Renal cortex interstitium (tissue), 11 donors: ENCODE measurements around the gene ABR. TPM values are rescaled to one million over a fixed set of nuclear protein-coding genes. Genes with fewer than 3 reads are reported as not detected.
"Not testable (repeated sequence)": the region's sequence is repeated elsewhere in the genome, so short reads cannot be mapped to it uniquely, and the experiment has no call there.

ENCODE experiments used
- DNase-seq, 11 donors: peaks; one replicate each; pipeline ENCODE4 v3.0.0-alpha.2; 2013; ENCODE audit warnings: low read depth in 9 of 11, low spot score in 4 of 11; ENCODE audit errors: extremely low read depth in 1 of 11
- polyA plus RNA-seq, 3 donors: library from polyadenylated mRNA; unstranded; fragments of 120-200 nt; gene quantifications; one replicate each; pipeline ENCODE4 v1.2.1, GENCODE V29; 2013; ENCODE audit not compliant: insufficient read length in 3 of 3

ABR gene
- polyA plus RNA-seq, 3 donors = 57.1 to 65.6 (median 58.5) TPM

DNA sequence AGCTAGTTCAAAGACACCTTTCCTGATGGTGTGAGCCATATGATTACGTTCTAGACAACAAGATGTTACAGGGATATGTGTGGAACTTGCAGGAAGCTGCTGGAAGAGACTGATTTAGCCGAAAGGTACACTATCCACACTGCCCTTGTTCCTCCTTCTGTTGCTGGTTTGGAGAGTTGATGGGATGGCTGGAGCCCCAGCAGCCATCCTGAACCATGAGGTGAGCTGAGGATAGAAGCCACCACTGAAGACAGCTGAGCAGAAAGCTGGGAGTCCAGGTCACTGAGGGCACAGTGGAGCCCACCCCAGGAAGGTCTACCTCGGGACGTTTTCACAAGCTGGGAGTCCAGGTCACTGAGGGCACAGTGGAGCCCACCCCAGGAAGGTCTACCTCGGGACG lies 51.3 kb downstream of the ABR start:
- not testable (repeated sequence) for DNase-seq

- no peak for DNase-seq
Observed at GRCh38 chr17:1126801-1127550, 52.8 kb downstream of the ABR start.

DNA sequence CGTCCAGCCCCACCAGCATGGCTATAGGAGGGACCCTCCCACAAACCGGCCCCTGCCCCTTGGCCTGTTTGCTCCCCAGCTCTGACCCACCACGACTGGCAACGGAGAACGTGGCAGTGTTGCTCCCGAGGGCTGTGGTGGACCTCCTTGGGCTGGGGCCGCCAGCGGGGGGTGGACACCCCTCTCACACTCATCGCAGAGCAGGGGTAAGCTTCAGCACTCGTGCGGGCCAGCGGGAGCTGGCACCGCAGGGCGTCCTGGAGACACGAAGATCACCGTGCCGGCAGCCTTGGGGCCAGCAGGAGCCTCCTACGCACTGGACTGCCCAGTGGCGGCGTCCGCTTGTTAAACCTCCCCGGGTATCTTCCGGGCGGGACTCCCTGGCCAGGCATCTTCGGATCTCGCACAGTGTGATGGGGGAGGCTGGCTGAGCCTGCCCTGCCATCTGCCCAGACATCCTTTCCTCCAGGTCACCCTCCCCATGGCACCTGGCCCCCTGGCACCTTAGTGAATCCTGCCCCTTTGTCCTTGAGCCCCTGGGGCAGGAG lies 53.5 kb downstream of the ABR start:
- no peak for DNase-seq

DNA sequence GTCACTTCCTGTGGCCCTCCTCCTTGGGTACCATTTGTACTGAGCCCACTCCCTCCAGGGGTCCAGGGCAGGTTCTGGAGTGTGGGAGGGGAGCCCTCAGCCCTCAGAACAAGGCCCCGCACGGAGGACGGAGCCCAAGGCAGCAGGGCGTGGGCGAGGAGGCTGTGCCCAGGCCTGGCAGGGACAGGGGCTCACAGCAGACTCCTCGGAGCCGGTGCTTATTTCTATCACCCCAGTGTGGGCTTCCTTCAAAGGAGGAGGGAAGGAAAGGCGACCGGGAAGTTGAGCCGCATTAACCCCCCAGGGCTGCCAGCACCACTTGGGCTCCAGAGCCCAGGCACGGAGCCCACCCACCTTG lies 54.0 kb downstream of the ABR start:
- DNase-seq = no peak

DNA sequence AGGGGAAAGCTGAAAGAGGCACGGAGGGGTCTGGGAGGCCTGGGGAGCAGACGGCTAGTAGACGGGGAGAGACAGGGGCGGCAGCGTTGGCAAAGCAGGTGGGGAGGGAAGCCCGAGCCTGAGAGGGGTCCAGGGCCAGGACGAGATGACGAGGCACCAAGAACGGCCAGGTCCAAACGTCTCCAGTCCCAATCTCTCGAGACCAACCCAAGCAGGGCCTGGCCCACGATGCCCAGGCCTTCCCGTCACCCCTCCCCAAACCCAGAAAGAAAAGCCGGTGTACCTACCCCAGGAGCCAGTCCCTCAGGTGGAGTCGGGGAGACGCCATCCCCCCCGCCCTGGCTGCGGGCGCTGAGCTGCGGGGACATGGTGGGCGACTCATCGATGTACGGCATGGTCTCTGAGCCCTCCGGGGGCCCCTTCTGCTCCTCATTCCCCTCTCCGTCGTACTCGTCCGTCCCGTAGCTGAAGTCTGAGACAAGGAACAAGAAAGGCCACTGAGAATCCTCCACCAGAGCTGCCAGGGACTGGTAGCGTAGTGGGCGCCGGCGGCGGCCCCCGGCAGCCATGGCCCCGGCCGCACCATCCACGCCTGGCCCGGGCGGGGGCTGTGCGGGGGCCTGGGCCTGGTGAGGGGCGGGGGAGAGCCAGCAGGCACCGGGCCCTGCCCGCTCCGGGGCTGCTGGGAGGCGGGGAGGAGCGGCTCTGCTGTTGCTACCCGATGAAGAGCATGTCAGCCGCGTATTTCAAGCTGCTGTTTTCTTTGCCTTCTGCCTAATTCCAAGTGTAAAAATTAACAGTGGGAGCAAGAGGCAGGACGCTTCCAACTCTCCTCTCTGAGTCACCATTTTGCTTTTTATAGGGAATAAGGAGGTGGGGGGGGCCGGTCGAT lies 54.6 kb downstream of the ABR start:
- no peak for DNase-seq

GRCh38 chr17:1123921-1124715 lies 55.7 kb downstream of the ABR start:
- peak in 1 of 11 donors; percentile 56 for DNase-seq

GRCh38 chr17:1123393-1123831 lies 56.4 kb downstream of the ABR start:
- no peak for DNase-seq

GRCh38 chr17:1122533-1123392 lies 57.0 kb downstream of the ABR start:
- peak in 3 of 11 donors; percentile 55 to 67 (median 63) for DNase-seq

DNA sequence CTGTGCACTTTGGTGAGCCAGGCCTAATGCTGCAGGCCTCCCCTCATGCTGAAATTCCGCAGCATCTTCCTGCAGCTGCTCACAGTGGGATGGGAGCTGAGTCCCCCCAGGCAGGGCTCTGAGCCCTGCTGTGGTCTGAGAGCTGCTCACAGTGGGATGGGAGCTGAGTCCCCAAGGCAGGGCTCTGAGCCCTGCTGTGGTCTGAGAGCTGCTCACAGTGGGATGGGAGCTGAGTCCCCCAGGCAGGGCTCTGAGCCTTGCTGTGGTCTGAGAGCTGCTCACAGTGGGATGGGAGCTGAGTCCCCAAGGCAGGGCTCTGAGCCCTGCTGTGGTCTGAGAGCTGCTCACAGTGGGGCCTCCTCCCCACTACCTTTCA lies 58.4 kb downstream of the ABR start:
- DNase-seq = not testable (repeated sequence)

DNA sequence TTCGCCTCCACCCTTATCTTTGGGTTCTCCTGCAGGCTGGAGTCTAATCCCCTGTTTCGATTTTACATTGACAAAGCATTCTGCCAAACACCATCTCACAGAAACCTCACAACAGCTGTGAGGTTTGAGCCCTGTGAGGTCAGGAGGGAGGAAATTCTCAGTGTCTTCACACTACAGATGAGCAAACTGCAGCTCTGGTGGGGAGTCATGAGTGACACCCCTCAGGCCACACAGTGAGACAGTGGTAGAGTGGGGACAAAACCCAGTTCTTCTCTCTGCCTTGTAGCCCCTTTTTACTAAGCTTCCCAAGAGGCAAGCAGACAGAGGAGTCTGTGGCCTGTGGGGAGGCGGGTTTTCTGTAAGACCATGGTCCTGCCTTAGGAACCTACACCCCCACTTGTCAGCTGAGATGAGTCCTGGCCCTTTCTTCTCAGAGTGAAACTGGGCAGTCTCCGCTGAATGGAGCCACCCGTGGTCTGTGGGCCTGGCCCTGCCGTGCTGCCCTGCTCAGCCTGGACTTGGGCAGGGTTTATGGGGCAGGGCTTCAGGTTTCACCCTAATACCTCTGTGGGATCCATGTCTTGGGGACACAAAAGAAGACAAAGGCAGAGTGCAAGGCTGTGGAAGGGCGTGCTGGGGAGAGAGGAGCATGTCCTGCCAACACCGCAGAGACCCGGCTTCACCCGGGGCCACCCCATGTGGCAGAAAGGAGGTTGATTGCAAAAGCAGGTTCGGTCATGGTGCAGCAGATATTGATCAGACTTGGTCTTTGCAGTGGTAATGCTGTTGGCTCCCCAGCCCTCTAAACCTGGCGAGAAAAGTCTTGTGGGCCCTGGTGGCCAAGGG lies 59.0 kb downstream of the ABR start:
- DNase-seq = no peak

- DNase-seq = no peak
Observed at GRCh38 chr17:1119924-1120323, 59.9 kb downstream of the ABR start.

- DNase-seq = no peak
Observed at GRCh38 chr17:1116602-1117001, 63.2 kb downstream of the ABR start.

DNA sequence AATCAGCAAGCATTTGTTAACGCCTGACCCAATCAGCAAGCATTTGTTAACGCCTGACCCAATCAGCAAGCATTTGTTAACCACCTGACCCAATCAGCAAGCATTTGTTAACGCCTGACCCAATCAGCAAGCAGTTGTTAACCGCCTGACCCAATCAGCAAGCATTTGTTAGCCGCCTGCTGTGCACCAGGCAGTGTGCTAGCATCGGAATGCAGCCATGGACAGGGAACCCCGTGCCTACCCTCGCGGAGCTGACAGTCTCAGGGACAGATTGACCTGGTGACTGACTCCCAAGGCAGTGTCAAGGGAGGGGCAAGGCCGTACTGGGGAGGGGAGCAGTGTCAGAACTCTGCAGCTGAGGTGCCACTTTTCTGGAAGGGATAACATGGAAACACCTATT lies 66.9 kb downstream of the ABR start:
- DNase-seq = no peak

DNA sequence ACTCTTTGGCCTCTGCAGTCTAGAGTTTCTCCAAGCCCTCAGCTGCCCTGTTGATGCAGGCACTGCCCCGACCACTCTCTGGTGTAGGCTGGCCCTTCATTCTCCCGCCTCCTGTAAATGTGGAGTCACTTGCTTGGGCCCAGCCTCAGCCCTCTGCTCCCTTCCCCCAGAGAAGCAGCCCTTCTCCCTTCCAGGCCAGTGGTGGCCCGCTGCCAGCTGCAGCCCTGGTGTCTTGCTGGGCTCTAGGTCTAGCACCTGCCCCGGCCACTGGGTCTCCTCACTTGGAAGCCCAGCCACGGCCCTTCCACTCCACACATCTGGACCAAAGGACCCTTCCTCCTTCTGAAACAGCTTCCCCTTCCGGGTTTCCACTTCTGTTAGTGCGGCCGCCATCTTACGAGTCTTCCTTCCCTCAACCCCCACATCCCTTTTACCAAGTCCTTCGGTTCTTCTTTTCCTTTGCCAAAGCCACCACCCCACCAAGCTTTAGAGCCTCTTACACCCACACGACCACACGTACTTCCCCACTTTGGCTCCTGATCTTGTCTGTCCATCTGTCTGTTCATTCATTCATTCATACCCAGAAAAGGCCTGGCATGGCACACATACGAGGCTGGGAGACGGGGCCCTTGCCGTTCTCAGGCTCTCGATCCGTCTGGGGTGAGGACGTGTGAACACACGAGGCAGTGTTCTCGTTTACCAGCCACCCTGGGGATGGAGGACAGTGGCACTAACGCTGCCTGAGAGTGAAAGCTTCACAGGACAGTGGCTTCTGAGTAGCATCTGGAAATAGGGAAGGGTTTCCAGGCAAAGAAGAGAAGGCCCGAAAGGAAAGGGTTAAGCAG lies 68.0 kb downstream of the ABR start:
- no peak for DNase-seq

DNA sequence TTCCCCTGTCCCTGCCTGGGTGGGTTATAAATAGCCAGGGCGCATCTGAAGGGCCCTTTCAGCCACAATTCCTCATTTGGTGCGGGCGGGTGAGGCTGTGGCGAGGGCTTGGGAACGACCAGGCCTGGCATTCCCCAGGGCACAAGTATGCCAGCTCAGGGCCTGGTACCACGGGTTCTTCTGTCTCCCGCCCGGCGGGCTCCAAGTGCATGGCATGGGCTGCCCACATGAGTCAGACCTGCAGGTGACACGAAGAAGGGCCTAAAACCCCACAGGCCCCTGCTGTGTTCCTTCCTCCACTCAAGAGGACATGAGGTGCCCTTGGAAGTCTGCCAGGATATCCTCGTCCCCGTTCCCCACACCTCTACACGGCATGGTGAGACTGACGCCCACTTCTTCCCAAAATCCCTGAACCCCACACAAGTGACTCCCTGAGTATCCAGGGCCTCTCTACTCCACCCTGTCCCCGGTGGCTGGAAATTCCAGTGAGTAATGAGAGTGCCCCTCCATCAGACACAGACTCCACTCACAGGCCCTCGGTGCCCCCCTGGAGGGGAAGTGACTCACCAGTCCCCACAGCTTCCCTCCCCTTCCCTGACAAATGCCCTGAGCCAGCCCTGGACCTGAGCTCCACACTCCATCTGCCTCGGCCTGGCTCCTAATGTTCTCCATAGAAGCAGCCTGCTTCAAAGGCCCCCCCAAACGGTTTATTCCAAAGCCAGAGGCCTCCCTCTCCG lies 68.8 kb downstream of the ABR start:
- DNase-seq = no peak

GRCh38 chr17:1110541-1110861 lies 69.3 kb downstream of the ABR start:
- DNase-seq = no peak
